OCI-LY1 (cell line): Measurements from ENCODE around the gene IKZF3.

Experiments used
- CTCF ChIP-seq: fragments of 200-600 bp; sonication (generic), shearing (Covaris generic); IDR thresholded peaks from 2 replicates; pipeline ENCODE4 v1.5.1; 2017; ENCODE audit warnings: mild to moderate bottlenecking, antibody characterized with exemption, low read length, moderate library complexity, mixed read lengths
- EZH2 ChIP-seq: fragments of 200-600 bp; sonication (generic), shearing (Covaris generic); IDR thresholded peaks from 2 replicates; pipeline ENCODE4 v1.8.0; 2017; ENCODE audit warnings: borderline replicate concordance, mixed run types, mild to moderate bottlenecking, antibody characterized with exemption, low read length, moderate library complexity, mixed read lengths

DNA sequence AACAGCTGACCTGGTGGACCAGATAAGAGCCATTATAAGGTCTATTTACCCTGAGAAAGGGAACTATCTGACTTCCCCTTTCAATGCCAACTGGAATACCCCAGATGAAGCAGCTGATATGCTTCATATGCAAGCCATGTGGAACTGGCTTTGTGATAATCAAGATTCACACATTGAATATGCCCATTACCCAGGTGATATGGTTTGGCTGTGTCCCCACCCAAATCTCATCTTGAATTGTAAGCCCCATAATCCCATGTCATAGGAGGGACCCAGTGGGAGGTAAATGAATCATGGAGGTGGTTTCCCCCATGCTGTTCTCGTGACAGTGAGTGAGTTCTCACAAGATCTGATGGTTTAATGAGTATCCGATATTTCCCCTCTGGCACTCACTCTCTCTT lies 42.1 kb downstream of the IKZF3 start:
- TF ChIP-seq CTCF (no peak), EZH2 (no peak)
